Measurements from ENCODE around the gene FHAD1.

Gene FHAD1

DNA sequence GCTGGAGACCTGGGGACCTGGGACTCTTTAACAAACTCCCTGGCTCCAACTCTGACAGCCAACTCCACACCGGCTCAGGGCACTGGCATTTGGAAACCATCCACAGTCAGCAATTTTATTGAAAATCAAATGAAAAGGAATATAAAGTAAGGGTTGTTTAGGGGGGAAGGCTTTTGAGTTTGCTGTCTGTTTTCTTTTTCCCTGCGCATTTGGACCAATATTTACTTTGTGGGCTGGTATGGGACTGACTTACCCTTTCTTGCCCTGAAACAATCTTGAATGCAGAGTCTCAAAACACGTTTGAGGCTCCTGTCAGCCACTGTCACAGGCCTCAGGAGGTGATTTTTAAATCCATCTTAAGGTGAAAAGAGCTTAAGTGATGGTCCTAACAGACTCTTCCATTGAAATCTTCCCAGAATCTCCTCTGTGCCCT lies 147.3 kb downstream of the FHAD1 start:
- DNase-seq (ENCODE audit: low read depth, low spot score): no peak

GRCh38 chr1:15397236-15397635 lies 150.2 kb downstream of the FHAD1 start:
- DNase-seq (ENCODE audit: low read depth, low spot score): no peak

GRCh38 chr1:15399710-15400109 lies 152.7 kb downstream of the FHAD1 start:
- DNase-seq (ENCODE audit: low read depth, low spot score): no peak

DNA sequence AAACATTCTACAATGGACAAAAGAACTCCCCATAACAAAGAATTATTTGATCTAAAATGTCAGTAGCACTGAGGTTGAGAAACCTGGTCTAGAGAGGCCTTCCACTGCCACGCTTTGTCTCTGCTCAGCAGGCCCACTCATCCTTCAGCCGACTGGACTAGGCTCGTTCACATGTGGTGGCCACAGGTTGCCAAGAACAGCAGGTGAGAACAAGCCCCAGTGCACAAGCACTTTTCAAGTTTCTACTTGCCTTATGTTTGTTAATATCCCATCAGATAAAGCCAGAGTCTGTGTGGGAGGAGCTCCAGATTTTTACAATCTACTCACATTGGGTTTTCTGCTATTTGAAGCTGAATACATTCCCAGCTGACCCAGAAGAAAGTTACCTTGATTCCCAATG lies 153.6 kb downstream of the FHAD1 start:
- DNase-seq (ENCODE audit: low read depth, low spot score): no peak

- DNase-seq (ENCODE audit: low read depth, low spot score): no peak
Measured at GRCh38 chr1:15401391-15402055, 154.5 kb downstream of the FHAD1 start.

DNA sequence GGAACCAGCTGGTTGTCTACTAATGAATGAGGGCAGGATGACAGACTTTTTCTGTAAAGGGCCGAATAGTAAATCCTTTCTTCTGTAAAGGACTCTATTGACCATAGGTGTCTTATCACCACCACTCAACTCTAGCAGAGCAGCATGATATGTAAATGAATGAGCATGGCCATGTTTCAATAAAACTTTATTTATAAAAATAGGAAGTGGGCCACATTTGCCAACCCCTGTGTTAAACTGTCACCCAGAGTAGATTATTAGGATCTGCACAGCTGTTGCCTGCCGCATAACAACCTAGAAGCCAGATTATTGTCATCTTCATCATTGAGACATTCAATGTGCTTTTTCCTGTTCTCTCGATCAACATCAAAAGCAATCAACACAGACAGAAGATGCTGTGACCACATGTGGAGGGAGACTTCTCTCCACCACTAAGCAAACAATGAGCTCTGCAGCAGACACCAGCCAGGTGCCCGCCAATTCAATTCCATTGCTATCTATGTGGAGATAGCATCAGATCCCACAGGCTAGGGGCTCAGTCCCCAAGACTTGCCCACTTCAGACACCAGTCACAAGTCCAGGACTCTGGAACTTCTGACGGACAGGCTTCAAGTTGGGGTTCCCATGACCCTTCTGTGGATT lies 155.9 kb downstream of the FHAD1 start:
- no peak for DNase-seq (ENCODE audit: low read depth, low spot score)

DNA sequence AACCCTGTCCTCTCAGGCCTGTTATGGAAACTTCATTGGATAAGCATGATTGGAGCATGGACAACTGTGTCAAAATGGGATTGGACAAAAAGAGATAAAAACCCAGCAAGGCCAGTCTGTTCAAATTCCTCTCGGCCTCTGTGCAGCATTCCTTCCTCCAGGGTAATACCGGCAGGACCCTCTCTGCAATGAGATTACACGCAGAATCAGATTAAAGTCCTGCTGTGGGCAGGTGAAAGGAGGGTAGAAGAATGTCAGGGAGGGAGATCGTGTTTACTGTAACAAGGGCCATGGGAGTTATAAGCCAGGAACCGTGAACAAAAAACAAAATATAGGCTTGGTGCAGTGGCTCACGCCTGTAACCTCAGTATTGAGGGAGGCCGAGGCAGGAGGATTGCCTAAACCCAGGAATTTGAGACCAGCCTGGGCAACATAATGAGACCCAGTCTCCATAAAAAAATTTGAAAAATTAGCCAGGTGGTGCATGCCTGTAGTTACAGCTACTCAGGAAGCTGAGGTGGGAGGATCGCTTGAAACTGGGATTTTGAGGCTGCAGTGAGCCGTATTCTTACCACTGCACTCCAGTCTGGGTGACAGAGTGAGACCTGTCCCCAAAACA lies 157.0 kb downstream of the FHAD1 start:
- DNase-seq (ENCODE audit: low read depth, low spot score): no peak

- DNase-seq (ENCODE audit: low read depth, low spot score): no peak
Measured at GRCh38 chr1:15405106-15405850, 158.3 kb downstream of the FHAD1 start.

DNA sequence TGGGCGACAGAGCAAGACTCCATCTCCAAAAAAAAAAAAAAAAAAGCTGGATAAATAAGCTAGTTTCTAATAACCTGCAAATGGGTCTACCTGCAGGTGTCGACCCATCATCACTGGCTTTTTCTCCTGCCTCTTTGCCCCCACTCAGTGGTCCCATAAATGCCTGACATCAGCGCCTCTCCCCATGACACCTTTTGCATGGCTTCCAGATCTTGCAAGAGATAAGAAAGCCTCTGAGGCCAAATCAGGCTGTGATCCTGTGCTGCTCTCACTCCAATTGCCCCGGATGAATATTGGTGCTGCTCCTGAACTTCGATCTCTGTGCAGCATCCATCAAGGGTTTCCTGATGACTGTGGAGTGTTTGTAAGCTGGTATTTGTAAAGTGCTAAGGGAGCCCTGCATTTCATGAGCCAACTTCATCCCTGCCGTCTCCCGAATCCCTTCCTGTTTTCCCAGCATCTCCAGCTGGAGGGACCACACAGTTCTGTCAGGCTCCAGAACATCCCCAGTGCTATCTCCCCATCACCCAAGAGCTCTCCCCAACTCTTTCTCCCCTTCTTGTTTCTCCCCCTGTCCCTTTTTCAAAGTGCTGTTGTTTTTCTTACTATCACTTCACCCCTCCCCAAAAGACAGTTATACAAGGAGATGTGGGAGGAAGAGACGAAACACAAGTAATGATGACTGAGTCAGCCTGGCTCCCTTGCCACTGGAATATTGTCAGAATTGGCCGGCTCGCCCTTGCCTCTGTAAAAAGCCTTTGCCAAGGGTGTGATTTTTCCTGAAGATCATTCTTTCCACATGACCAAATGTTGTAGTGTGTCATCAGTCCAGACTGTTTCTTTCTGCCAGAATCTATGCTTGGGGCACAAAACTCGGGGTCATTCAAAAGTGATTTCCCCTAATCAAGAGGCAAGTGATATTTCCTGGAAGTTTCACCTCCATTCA lies 159.9 kb downstream of the FHAD1 start:
- DNase-seq (ENCODE audit: low read depth, low spot score): no peak

- DNase-seq (ENCODE audit: low read depth, low spot score): no peak
Measured at GRCh38 chr1:15407580-15407979, 160.6 kb downstream of the FHAD1 start.

DNA sequence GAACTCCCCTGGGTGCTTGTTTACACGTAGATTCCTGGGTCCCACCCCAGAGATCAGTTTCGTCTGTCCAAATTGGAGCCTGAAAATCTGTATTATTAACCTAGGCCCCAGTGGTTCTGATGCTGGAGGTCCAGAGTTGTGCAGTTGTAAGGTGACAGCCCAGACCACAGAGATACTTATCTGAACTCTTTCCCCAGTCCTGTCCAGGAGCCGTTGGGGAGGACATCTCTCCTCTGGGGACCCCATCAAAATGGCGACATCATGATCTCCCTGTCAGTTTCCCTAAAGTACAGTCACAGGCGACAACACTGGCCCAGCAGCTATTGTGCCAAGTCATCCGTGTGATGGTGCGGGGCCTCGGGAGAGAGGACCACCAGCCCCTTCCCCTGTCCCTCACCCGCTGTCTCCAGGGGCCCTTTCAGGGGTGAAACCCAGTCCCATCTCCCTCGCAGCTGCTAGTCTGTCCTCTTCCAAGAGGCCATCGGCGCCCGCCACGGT lies 161.9 kb downstream of the FHAD1 start:
- no peak for DNase-seq (ENCODE audit: low read depth, low spot score)

- DNase-seq (ENCODE audit: low read depth, low spot score): no peak
Measured at GRCh38 chr1:15409388-15410222, 162.6 kb downstream of the FHAD1 start, which contains the start of gene EFHD2. Gene EFHD2 (plus strand): TSS chr1:15409888. CDS start chr1:15409972, 84 bp downstream.

- DNase-seq (ENCODE audit: low read depth, low spot score): no peak
Measured at GRCh38 chr1:15410223-15410883, 163.3 kb downstream of the FHAD1 start.

- DNase-seq (ENCODE audit: low read depth, low spot score): no peak
Measured at GRCh38 chr1:15410884-15411245, 163.8 kb downstream of the FHAD1 start.

GRCh38 chr1:15411593-15412137 lies 164.6 kb downstream of the FHAD1 start:
- no peak for DNase-seq (ENCODE audit: low read depth, low spot score)

GRCh38 chr1:15412175-15412800 lies 165.3 kb downstream of the FHAD1 start:
- DNase-seq (ENCODE audit: low read depth, low spot score): no peak

DNA sequence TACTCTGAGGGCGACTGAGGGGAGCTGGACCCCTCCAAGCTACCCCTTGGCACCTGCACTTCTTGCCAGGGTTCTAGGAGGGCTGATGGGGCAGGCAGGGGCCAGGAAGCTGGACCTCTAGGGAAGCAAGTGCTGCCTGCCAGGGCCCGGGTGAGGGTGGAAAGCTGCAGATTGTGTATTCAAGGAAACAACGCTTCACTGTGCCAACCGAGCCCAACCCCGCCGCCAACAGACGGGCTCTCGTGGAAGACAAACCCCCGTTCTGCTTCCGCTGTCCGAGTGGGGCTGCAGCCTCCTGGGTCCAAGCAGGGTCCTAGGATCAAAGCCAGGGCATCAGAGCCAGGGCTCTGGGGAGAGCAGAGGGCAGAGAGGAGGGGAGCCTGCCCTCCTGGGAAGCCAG lies 165.8 kb downstream of the FHAD1 start:
- no peak for DNase-seq (ENCODE audit: low read depth, low spot score)

DNA sequence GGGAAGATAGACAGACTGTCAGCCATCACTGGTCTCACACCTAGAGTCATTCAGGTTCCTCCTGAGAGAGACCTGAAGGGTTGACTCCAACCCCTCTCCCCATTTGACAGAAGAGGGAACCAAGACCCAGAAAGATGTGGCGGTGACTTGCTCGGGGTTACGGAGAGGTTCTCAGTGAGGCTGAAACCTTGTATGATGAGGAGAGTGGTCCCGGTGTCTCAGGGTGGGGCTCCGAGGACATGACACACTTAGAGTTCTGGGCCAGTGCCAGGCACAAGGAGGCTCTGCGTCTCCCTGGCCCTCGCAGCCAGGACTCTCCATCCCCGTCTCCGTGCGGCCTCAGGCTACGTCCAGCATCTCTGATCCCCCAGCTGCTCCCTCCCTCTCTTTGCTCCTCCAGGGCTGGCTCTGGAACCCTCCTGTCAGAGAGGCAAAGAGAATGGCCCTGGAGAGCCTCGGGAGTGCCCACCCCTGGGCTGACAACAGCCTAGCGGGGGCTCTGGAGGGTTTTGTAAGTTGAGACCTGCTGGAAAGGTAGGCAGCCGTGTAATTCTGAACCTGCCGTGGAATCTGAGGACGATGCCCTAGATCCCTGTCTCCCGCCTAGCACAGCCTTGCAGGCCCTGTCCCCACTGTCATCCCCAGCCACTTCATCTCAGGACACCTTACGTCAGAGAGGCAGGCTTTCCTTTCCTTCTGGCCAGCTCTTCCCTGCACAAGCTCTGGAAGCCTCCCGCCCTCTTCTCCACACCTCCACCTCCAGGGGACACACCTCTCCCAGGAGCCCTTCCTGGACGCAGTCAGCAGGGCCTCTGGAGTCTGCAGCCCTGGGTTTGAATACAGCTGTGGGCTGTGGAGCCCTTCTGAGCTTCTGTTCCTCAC lies 166.8 kb downstream of the FHAD1 start:
- DNase-seq (ENCODE audit: low read depth, low spot score): no peak

All from brain pericyte (primary cell).